HG03159 (cell line): ENCODE data around the gene PRDM13.
"Not testable (repeated sequence)": the region's sequence is repeated elsewhere in the genome, so short reads cannot be mapped to it uniquely, and the experiment has no call there.

Experiments
- ATAC-seq: cut with Tn5 transposase; IDR thresholded peaks from one replicate; pipeline ENCODE4 v1.9.1; 2021; ENCODE audit warnings: mild to moderate bottlenecking, moderate library complexity; ENCODE audit not compliant: unreplicated experiment

PRDM13 gene

DNA sequence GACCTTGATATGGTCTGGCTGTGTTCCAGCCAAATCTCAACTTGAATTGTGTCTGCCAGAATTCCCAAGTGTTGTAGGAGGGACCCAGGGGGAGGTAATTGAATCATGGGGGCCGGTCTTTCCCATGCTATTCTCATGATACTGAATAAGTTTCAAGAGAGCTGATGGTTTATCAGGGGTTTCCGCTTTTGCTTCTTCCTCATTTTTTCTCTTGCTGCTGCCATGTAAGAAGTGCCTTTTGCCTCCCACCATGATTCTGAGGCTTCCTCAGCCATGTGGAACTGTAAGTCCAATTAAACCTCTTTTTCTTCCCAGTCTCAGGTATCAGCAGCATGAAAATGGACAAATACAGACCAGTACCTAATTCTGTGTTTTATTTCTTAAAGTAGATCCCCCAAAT lies 15.4 kb downstream of the PRDM13 start:
- not testable (repeated sequence) for ATAC-seq

DNA sequence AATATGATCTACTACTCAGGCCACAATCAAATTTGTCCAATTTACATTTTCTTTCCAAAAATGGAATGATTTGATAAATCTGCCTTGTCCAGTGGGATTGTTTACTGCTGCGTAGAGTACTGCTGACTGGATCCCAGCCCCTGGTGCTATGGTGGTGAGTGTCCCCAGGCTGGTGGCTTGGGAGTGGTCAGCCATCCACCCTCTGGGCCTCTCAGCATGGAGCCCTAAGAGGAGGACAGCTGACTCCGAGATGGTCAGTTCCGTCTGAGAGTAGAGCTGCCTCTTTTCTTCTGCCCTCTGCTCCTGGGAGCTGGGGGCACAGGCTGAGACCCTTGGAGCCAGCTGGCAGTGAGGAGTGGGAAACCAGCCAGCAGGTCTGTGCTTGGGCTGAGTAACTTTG lies 22.7 kb downstream of the PRDM13 start:
- no peak for ATAC-seq

DNA sequence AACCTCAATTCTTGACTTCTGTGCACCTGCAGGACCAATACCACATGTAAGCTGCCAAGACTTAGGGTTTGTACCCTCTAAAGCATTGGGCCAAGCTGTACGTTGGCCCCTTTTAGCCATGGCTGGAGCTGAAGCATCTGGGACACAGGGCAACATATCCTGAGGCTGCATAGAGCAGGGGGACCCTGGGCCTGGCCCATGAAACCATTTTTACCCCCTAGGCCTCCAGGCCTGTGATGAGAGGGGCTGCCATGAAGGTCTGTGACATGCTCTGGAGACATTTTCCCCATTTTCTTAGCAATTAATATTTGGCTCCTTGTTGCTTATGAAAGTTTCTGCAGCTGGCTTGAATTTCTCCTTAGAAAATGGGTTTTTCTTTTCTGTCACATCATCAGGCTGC lies 31.0 kb downstream of the PRDM13 start:
- ATAC-seq = no peak

DNA sequence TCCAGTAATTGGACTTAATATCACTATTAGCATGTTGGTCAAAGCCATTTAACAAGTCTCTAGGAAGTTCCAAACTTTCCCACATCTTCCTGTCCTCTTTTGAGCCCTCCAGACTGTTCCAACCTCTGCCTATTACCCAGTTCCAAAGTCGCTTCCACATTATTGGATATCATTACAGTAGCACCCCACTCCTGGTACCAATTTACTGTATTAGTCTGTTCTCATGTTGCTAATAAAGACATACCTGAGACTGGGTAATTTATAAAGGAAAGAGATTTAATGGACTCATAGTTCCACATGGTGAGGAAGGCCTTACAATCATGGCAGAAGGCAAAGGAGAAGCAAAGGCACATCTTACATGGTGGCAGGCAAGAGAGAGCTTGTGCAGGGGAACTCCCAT lies 31.7 kb downstream of the PRDM13 start:
- not testable (repeated sequence) for ATAC-seq

DNA sequence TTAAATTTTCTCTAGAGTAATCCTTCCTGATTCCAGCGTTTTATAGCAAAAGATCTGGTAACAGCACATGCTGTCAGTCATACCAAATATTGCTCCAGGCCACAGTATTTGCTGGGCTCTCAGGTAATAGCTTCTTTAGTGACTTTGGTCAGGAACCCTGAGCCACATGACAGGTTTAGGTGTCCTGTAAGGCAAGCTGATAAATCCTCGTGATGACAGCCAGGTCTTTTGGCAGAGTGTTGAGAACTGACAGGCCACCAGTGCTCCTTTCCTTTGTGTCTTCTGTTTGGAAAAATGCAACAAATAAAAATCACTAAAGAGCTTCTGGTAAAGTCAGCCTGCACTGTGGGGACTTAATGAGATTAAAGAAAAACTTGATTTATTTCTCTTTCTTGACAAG lies 34.6 kb downstream of the PRDM13 start:
- ATAC-seq = no peak

DNA sequence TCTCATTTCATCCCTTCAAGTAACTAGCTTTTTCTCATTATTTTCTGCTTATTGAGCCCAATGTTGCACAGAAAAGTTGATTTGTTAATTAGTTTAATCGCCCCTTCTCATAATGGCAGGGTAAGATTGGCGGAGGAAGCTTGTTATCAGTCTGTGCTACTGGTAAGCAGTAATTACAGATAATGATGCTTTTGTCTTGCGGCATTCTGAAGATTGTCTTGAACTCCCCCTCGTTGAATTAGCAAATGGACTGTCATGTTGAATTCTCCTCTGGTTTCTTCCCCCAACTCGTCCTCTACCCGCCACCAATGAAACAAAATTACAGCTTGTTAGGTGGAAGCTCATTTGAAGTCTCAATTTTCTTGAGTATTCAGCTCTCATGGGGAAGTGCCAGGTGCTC lies 39.4 kb downstream of the PRDM13 start:
- no peak for ATAC-seq

DNA sequence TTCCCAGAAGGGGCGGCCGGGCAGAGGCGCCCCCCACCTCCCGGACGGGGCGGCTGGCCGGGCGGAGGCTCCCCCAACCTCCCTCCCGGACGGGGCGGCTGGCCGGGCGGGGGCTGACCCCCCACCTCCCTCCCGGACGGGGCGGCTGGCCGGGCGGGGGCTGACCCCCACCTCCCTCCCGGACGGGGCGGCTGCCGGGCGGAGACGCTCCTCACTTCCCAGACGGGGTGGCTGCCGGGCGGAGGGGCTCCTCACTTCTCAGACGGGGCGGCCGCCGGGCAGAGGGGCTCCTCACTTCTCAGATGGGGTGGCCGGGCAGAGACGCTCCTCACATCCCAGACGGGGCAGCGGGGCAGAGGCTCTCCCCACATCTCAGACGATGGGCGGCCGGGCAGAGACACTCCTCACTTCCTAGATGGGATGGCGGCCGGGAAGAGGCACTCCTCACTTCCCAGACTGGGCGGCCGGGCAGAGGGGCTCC lies 43.5 kb downstream of the PRDM13 start:
- ATAC-seq = not testable (repeated sequence)

DNA sequence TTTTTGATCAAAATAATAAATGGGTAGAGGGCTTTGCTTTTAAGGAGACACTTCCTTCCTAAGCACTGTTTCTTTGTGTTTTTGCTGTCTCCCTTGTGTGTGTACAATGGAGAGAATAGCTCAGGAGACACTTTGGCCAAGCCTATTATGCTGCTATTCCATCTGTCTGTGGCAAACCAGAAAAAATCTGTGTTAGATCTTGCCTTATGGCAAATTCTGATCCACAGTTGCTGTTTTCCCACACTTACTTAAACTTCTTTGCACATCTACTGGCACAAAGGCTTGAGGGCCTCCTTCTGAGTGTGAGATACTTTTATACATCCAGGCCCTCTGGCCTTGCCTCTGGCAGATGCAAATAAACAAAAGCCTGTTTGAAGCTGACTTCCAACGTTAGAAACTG lies 53.6 kb downstream of the PRDM13 start:
- ATAC-seq = no peak

DNA sequence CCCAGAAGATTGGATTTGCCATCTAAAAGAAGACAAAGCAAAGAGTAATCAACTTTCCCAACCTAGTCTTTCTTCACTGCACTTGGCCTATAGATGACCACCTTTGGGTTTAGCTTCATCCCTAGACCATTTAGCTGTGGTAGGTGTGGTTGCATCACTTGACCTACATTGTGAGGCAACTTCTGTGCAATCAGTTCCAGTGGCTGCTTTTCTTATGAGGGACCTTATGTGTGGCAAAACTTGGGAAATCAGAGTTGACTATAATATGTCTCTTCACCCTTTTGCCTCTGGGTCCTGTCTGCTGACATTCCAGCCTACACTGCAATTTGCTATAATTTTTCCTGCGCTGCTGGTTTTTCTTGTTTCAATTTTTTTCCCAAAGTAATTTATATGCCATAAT lies 55.2 kb downstream of the PRDM13 start:
- ATAC-seq = no peak

DNA sequence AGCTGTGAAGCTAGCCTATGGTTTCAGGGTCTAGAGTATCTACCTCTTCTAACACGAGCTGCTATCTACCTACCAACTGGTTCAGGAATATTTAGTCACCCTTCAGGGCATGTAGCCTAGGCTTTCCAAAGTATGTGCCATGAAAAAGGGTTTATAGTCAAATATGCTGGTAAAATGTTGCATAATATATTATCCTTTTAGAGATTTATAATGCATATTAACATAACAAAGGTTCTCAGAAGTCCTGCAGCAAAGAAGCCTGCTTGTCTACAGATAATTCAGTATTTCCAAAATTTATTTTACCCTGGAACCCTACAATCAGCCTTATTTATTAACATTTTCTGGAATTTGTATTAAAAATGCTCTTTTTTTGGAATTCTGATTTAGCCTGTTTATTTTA lies 56.0 kb downstream of the PRDM13 start:
- ATAC-seq = no peak
